ENCODE results near the gene MEIOSIN. TPM values are rescaled to one million over a fixed set of nuclear protein-coding genes. Genes with fewer than 3 reads are reported as not detected.
A peak's percentile ranks its signal among the peaks of the same experiment; 100 is the strongest.

MEIOSIN gene
- total and polyA plus RNA-seq, 9 of the 15 experiments (the other 6 are each of a cell fraction or from before 2014, with no cell fraction given) = 0.06 to 2.0 (median 0.76) TPM

GRCh38 chr19:45739498-45740439 lies 6.5 kb downstream of the MEIOSIN start (continued):
- no peak for TF ChIP-seq ZBTB26 (CRISPR knock-in tag; IDR thresholded peaks at IDR 0.05)
- TF ChIP-seq CREM (IDR thresholded peaks at IDR 0.05; ENCODE audit: low read depth) = peak; percentile 38; the same call in 1 of the 2 replicates
- TF ChIP-seq ZNF583 (CRISPR knock-in tag; IDR thresholded peaks at IDR 0.05) = no peak
- no peak for TF ChIP-seq POLR3G (IDR thresholded peaks at IDR 0.05; ENCODE audit: extremely low read depth, insufficient read length, insufficient replicate concordance)
- no peak for TF ChIP-seq ZBTB40 (IDR thresholded peaks at IDR 0.05)
- no peak for TF ChIP-seq ZBTB40 (CRISPR knock-in tag; IDR thresholded peaks at IDR 0.05)
- TF ChIP-seq CTCF (IDR thresholded peaks at IDR 0.05 in 2 of 3, conservative IDR thresholded peaks at IDR 0.05 in 1 of 3; ENCODE audit: insufficient read depth in 2 of 3, low read depth in 1 of 3, low read length in 3 of 3) = peak in 2 of 3 experiments; percentile 37 to 38; a peak in 3 of 6 replicates
- TF ChIP-seq ATF7 (IDR thresholded peaks at IDR 0.05) = peak; percentile 45; the same call in 1 of the 2 replicates
- TF ChIP-seq SOX6 (IDR thresholded peaks at IDR 0.05) = peak; percentile 26; the same call in 1 of the 2 replicates
- no peak for TF ChIP-seq THAP7 (CRISPR knock-in tag; IDR thresholded peaks at IDR 0.05)
- 0 out of 2 replicates have a peak, but pooled peaks have one; percentile 53 for TF ChIP-seq MIER1 (IDR thresholded peaks at IDR 0.05; ENCODE audit: low read depth)
- TF ChIP-seq ZNF830 (CRISPR knock-in tag; IDR thresholded peaks at IDR 0.05) = no peak
- TF ChIP-seq SIX5 (IDR thresholded peaks at IDR 0.05; ENCODE audit: borderline replicate concordance in 1 of 2, insufficient read depth in 1 of 2, low read depth in 1 of 2, low read length in 2 of 2) = peak in 1 of 2 experiments; percentile 11; a peak in 1 of 4 replicates
- peak; percentile 77 for TF ChIP-seq FOS (IDR thresholded peaks at IDR 0.05; ENCODE audit: extremely low read depth, insufficient read length)
